ENCODE data around the gene CD160.
"Not testable (repeated sequence)": the region's sequence is repeated elsewhere in the genome, so short reads cannot be mapped to it uniquely, and the experiment has no call there.

The CD160 gene

DNA sequence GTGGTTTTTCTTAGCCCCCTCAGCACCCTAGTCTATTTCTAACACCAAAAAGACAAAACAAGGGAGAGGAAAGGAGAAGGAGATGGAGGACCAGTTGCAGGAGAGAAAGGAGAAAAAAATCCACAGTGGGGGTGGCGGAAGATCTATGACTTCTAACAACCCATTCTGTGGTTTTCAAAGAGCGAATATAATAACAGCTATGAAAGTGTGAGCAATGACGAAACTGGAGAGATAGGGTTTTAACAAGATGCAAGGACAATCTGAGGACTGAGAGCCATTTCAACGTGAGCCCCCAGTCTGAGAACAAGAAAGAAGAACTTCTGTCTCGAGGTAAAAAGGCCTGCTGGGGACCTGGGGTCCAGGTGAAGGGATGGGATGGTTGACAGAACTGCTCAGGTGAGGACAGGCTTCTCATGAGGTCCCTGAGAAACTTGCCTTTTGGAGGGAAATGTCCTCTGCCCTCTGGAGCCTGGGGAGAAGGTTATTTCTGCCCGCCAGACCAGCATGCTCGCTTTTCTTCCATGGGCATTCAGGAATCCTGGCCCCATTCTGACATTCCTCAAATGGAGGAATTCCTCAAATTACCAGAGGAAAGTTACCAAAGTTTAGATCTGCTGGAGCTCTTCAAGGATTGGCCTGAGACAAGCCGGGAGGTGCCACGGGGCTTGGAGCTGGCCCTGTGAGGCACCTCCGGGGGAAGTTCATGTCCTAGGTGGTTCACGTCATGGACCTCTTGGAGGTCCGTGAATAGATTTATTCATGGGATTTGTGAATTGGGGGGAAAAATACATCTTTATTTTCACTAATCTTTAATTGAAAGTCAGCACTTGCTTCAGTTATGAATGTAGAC, at the start of gene CD160:
Gene CD160, plus strand, starts transcription at position 270 of the 850 bp plus-strand sequence. CDS start 8,829 bp downstream, outside the sequence.
- in situ Hi-C loops (cut with MboI; ENCODE audit: low sequenced_read_pairs) = no loop called here

DNA sequence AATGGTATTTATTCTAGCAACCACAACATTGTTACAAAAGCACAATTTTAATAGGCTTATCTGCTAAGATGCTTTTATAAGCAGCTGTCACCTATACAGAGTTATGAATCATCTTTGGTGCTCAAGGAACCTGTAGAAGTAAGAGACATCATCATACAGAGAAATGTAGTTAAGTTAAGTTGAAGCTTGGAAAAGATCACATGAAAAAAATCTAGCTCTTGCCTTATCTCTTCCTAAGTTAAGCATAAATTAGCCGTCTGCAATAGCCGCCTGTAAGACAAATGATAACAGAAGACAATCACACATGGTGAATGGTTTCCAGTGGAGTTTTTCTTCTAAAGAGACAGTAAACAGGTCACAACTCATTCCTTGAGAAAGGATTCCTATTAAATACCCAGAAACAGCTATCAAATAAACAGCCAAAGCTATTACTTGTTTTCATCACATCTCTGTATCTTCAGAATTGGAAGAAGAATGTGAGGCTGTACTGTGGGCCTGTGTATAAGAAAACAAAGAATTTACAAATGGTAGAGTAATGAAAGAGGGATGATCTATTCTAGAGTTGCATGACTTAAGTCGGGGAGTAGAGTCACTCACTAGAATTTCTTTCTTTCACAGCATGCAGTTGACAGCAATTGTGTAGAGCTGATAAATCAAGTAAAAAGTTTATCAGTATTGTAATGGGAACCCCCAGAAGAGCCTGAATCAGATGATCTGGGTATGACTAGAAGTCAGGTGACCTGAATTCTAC, 48.1 kb upstream of the CD160 start:
- in situ Hi-C loops (cut with MboI; ENCODE audit: low sequenced_read_pairs) = not testable (repeated sequence)

- in situ Hi-C loops (cut with MboI; ENCODE audit: low sequenced_read_pairs) = not testable (repeated sequence)
These were observed 46.1 kb upstream of the CD160 start for GRCh38 chr1:145673217-145673616.

DNA sequence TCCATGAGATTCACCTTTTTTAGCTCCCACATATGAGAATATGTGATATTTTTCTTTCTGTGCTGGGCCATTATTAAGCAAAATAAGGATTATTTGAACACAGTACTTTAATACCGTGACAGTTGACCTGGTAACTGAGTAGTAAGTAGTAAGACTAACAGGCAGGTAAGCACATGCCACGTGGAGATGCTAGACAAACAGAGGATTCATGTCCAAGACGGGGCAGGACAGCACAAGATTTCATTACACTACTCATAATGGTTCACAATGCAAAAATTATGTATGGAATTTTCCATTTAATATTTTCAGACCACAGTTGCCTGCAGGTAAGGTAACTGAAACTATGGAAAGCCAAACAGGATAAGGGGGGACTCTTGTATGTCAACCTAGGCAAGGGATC, 34.4 kb upstream of the CD160 start:
- in situ Hi-C loops (cut with MboI; ENCODE audit: low sequenced_read_pairs) = not testable (repeated sequence)

- in situ Hi-C loops (cut with MboI; ENCODE audit: low sequenced_read_pairs) = not testable (repeated sequence)
These were observed 33.2 kb upstream of the CD160 start for GRCh38 chr1:145686078-145686477.

DNA sequence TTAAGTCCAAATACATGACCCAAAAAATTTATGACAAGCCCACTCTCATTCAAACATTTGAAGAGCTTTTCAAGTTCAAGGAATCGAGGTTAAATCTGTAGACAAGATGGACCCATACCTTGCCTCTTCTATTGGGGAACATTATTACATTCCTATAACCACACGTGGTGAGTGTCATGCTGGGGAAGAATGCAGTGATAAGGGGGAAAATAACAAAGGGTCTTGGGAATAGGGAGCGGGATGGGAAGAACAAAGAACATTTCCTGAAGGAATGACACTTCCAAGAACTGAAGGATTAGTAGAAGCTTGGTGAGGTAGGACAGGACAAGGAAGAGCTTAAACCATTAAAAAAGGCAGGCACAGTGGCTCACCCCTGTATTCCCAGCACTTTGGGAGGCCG, 31.0 kb upstream of the CD160 start:
- in situ Hi-C loops (cut with MboI; ENCODE audit: low sequenced_read_pairs) = no loop called here

DNA sequence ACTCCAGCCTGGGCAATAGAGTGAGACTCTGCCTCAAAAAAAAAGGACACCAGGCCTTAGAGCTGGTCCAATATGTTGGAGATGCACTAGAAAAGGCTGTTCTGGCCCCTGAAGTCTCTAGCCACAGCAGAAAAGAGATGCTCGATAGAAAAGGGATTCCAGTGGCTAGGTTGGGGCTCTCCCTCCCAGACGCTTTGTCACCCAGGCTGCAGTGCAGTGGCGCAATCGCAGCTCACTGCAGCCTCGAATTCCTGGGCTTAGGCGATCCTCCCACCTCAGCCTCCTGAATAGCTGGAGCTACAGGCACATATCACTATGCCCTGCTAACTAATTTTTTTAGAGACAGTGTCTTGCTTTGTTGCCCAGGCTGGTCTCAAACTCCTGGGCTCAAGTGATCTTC, 30.4 kb upstream of the CD160 start:
- in situ Hi-C loops (cut with MboI; ENCODE audit: low sequenced_read_pairs) = no loop called here

GRCh38 chr1:145689922-145690321, 29.4 kb upstream of the CD160 start:
- in situ Hi-C loops (cut with MboI; ENCODE audit: low sequenced_read_pairs) = no loop called here

DNA sequence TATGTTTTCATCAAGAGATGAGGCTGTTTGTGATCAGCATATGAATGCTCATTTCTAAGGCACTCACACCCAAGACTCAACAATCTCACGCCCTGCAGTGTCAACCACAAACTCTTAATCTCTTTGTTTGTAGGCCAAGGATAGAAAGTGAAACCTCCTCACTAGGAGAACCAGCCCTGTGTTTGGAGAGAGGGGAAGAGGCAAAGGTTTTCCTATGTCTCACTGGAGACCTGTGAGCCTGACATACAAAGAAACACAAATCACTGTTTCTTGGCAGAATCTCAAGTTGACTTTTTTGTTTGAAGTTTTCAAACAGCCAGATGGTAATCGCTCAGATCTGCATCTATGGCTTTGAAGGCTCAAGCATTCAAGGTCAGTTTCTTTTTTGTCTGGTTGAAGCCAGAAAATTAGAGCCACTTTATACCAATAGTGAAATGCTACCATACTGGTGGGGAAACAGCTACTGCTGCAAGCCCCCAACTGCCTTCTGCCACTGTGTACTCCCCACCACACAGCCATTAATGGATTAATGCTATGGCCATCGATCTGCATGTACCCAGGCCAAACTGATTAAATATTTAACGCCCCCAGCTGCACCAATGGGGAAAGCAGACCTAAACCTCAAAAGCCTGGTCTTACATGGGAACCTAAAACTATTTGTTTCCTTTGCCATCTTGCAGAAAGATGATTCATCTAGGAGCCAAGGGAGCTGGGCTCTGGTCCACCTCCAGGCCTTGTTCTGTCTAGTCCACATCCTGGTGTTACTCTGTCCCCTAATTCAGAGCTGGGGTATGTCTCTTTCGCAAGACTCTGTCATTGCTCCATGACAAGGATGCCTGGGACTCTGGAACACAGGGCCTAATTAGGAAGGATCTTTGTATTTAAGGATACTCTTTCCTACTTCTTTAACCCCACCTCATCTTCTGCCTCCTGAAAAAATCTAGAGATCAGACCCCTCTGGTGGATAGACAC, 28.4 kb upstream of the CD160 start:
- in situ Hi-C loops (cut with MboI; ENCODE audit: low sequenced_read_pairs) = no loop called here

- in situ Hi-C loops (cut with MboI; ENCODE audit: low sequenced_read_pairs) = no loop called here
These were observed 26.4 kb upstream of the CD160 start for GRCh38 chr1:145692785-145693443.

DNA sequence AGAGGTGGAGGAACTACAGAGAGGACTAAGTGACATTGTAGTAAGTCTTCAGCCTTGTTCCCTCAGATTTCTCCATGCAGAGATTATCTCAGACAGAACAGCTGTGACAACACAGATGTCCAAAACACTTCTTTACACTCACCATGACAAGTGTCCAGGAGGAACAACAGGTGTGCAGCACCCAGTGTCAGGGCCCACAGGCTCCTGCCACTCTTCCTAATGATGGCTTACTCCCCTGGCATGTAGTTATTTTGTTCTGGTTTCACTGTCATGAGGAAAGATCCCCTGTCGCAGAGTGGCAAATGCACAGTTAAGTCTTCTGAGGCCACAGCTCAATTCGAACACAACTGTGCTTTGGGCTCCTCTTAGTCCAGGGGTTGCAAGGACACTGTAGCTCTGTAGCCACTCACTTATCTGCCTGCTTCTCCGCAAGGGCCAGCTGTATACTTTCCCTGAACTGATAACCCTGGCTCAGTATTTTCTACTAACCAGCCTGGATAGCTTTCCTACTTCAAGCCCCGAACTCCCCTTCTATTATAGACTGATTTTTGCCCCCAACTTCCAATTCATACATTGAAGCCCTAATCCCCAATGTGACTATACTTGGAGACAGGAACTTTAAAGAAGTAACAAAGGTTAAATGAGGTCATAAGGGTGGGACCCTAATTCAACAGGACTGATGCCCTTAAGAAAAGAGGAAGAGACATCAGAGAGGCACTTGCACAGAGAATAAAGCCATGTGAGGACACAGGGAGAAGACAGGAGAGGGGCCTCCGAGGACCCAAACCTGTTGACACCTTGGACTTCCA, 23.3 kb upstream of the CD160 start:
- in situ Hi-C loops (cut with MboI; ENCODE audit: low sequenced_read_pairs) = no loop called here

DNA sequence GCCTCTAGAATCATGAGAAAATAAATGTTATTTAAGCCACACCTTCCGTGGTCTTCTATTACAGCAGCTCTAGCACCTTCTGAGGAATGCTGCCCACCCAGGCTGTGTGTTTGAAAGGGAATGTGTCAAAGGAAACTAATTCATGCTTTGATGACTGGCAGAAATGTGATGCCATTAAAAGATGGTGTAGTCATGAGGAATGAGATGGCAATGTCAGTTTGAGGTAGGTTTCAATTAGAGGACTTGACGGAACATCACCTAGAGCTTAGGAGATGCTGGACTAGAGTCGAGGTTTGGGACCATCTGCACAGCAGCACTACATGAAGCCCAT, 22.7 kb upstream of the CD160 start:
- in situ Hi-C loops (cut with MboI; ENCODE audit: low sequenced_read_pairs) = no loop called here

DNA sequence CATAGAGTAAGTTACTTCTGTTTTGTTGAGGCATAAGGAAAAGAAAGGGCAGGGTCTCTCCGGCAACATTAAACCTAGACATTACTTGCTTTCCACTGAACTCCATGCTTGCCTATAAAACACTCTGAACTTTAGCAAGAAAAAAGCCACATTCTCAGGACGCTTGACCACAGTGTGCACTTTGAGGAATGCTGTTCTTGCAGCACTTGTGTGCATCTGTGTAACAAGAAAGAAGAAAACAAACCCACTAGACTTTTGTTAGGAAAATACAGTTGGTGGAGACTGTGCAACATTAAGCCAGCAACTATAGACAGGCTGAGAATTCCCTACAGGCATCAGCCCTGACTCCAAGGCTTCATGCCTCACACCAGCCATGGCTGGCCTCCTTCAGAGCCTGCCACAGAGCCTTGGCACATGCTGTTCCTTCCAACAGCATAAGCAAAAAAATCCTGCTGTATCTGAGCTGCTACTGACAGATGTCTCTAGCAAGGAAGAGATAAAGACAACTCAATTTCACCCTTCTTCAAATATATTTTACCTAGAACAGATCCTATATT, 17.9 kb upstream of the CD160 start:
- in situ Hi-C loops (cut with MboI; ENCODE audit: low sequenced_read_pairs) = no loop called here

GRCh38 chr1:145702052-145702451, 17.2 kb upstream of the CD160 start:
- in situ Hi-C loops (cut with MboI; ENCODE audit: low sequenced_read_pairs) = no loop called here

- in situ Hi-C loops (cut with MboI; ENCODE audit: low sequenced_read_pairs) = no loop called here
These were observed 16.5 kb upstream of the CD160 start for GRCh38 chr1:145702826-145703225.

DNA sequence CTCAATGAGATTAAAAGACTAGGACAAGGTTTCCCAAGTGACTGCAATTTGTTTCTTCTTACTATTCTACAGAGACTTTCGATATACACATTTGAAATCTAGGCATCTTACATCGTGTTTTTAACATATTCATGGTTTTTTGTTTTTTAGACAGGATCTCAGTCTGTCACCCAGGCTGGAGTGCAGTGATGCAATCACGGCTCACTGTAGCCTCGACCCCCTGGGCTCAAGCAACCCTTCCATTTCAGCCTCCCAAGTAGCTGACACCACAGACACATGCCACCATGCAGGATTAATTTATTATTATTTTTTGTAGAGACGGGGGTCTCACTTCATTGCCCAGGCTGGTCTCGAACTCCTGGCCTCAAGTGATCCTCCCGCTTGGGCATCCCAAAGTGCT, 13.7 kb upstream of the CD160 start:
- in situ Hi-C loops (cut with MboI; ENCODE audit: low sequenced_read_pairs) = no loop called here

GRCh38 chr1:145706086-145706664, 13.1 kb upstream of the CD160 start:
- in situ Hi-C loops (cut with MboI; ENCODE audit: low sequenced_read_pairs) = no loop called here

- in situ Hi-C loops (cut with MboI; ENCODE audit: low sequenced_read_pairs) = no loop called here
These were observed 12.0 kb upstream of the CD160 start, which contains the start of gene PDZK1 for GRCh38 chr1:145707183-145707867. Gene PDZK1 (minus strand): TSS chr1:145707368. CDS start chr1:145688021, 19,347 bp downstream.
